HG02678 (cell line): ENCODE measurements around the gene ADI1.
"Not testable (repeated sequence)": the region's sequence is repeated elsewhere in the genome, so short reads cannot be mapped to it uniquely, and the experiment has no call there.

Experiments
- ATAC-seq: cut with Tn5 transposase; IDR thresholded peaks from one replicate; pipeline ENCODE4 v1.9.1; 2021; ENCODE audit warnings: mild to moderate bottlenecking, moderate library complexity; ENCODE audit not compliant: unreplicated experiment

Gene ADI1

GRCh38 chr2:3529316-3530025, 10.1 kb upstream of the ADI1 start:
- ATAC-seq, result no peak

- no peak for ATAC-seq
Measured at GRCh38 chr2:3527886-3528785, 8.8 kb upstream of the ADI1 start.

DNA sequence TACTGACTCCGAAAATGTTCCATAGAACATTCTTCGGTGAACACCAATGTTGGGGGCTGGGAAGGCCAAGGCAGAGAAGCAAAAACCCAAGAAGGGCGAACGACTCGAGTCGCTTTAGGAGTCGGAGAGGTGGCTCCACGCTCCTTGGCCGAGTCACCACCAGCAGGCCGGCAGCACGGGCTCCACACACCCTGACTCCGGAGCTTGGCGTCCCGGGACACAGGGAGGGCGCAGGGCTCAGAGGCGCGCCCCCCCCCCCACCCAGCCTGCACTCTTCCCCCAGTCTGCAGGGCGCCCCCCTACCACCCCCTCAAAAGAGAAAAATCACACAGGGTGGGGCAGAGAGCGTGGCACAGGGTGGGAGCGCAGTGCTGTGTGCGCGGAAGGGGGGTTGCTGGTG, 7.5 kb upstream of the ADI1 start:
- no peak for ATAC-seq

DNA sequence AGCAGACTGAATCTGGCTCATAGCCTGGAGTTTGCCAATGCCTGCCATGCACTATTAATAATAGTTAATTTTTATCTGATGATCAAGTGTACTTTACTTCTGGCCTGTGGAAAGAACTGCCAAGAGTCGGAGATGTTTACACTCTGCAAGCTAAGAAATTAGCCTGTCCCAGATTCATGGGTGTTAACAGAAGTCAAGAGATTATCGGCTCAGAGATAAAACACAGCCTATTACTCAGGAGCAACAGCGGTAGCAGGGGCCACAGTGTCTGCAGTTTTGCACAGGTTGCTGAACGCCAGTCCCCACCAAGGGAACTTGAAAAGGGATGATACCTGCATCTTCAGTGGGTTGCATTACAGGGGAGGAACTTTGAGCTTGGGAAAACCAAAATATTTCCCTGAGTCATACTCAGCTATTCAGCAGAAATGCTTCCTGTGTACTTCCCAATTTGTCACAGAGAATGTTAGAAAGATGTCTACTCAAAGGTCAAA, 4.3 kb upstream of the ADI1 start:
- ATAC-seq, result no peak

GRCh38 chr2:3522961-3523421, 3.7 kb upstream of the ADI1 start:
- no peak for ATAC-seq

- no peak for ATAC-seq
Measured at GRCh38 chr2:3520591-3520990, 1.3 kb upstream of the ADI1 start.

GRCh38 chr2:3518496-3519254, 656 bp downstream of the ADI1 start:
- peak; percentile 79 for ATAC-seq

DNA sequence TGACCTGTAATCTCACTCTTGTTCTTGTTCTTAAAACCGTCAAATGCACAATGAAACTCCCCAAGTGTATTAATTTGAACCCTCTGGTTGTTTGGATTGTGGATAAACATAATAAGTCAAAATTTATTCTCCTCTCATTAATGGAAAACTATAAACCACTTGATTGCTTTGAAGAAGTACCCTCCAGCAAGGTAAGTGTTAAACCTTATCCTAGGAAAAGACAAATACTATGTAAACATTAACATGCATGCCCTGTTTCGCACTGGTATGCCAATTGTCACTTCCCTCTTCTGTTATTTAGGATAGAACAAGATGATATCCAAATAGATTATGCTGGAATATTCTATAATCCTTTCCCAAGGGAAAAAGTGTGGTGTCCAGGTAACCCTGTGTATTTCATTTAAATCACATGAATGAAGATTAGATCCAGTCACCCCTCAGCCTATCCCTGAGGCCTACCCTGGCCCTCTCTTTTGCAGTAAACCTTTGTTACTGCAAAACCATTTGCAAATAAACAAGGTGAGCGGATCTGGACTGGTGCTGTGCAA, 1.3 kb downstream of the ADI1 start:
- ATAC-seq, result no peak

DNA sequence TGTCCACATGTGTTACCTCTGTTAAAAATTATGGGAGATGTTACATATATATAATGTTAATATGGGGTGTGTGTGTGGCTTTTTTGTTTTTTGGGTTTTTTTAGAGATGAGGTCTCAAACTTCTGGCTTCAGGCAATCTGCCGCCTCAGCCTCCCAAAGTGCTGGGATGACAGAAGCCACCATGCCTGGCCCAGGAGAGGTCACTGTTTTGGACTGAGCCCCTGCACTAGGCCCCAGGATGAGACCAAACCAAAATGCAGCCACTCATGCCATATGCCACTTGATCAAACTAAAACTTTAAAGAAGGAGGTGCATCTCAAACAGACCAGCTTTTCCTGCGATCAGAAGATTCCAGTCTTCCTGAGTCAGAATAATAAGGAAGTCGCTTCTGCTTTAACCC, 2.5 kb downstream of the ADI1 start:
- ATAC-seq, result no peak

- not testable (repeated sequence) for ATAC-seq
Measured at GRCh38 chr2:3515438-3515837, 3.9 kb downstream of the ADI1 start.

- no peak for ATAC-seq
Measured at GRCh38 chr2:3513026-3513810, 6.1 kb downstream of the ADI1 start.

DNA sequence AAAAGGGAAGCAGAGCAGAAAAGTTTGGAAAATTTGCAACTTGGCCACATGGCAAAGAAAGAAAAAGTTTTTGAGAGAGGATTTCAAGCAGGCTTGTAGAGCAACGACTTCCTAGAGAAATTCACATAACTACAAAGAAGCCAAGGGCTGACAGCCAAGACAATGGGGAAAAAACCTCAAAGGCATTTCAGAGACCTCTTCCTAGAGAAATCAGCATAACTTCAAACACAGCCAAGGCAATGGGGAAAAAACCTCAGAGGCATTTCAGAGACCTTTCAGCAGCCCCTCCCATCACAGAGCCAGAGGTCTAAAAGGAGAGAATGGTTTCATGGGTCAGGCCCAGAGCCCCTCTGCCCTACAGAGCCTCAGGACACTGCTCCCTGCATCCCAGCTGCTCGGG, 7.2 kb downstream of the ADI1 start:
- ATAC-seq, result no peak

DNA sequence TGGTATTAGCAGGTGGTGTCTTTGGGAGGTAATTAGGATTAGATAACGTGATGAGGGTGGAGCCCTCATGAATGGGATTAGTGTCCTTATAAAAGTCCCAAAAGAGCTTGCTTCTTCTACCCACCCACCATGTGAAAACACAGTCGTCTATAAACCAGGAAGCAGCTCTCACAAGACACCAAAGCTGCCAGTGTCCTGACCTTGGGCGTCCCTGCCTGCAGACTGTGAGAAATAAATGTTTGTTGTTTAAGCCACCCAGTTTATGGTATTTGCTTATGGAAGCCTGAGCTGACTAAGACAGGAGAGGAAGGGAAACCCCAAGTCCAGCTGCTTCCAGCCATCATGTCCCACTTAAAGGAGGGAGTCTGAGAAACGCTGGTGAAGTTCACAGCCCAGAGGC, 13.6 kb downstream of the ADI1 start:
- no peak for ATAC-seq

GRCh38 chr2:3504741-3505140, 14.6 kb downstream of the ADI1 start:
- no peak for ATAC-seq

- no peak for ATAC-seq
Measured at GRCh38 chr2:3503483-3503882, 15.8 kb downstream of the ADI1 start.

- no peak for ATAC-seq
Measured at GRCh38 chr2:3503046-3503445, 16.3 kb downstream of the ADI1 start.

GRCh38 chr2:3500326-3500899, 18.9 kb downstream of the ADI1 start:
- no peak for ATAC-seq

DNA sequence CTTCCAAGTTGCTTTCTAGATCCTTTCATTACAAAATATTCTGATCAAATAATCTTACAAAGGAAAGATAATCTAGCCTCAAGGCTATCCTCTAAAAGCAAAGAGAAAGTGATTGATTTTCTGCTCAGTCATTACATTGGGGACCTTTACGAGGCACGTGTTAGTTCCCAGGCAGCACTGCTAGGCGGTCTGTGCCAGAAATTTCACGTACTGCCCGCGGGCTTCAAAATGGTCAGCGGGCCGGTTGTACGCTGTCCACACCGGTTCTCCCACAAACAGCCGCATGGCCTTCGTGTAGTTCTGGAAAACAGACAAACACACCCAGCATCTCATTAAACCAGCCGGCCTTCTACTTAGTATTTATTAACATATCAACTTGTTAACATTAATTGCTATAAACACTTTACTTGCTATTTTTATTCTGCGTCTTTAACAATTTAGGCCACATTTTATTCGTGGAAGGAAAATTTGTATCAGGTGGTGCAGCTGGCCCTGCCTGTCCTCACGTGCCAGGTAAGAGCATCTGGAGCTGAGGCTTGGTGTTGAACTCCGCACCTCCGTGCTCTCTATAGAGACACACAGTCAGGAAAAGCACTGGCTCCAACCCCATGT, 20.4 kb downstream of the ADI1 start:
- ATAC-seq, result no peak

DNA sequence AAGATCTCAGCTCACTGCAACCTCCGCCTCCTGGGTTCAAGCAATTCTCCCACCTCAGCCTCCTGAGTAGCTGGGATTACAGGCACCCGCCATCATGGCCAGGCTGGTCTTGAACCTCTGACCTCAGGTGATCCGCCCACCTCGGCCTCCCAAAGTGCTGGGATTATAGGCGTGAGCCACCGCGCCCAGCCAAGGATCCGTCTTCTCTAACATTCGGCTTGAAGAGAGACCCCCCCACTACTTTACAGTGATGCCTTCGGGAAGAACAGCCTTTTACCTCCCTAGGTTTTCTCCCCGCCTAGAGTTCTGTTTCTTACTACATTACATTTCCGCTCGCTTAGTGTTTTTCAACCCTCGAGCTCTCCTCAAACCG, 22.6 kb downstream of the ADI1 start:
- not testable (repeated sequence) for ATAC-seq
